Measurements from ENCODE around the gene CTU2.

CTU2 gene

DNA sequence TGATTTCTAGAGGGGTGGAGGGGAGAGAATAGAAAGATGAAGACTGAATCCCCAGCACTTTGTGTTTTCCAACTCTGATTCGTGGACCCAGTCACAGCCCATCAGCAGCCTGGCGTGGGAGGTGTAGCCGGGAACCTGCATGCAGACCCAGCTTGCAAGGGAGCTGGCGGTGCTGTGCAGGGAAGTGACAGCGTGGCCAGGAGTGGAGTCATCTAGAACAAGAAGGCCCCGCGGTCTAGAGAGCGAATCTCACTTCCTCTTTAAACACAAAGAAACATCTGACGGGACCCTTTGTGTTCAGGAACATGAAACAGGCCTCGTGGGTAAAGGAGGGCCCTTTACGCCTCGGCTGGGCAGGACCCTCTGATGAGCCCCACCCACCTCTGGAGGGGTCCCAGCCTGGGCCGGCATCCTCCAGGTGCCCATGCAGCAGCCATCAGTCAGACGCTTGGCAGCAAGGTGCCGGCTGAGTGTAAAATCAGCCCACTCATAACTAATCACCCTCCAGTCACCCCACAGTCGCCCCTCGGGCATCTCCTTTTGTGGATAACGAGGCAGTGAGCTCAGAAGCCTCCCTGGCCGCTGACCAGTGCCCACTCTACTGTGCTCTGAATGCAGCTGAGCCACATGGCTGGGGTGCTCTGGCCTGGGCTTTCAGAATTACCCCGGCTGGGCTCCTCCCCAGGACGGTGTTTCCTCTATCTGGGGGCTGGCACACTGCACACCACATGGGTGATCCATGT lies 24.4 kb upstream of the CTU2 start:
- no peak for DNase-seq

DNA sequence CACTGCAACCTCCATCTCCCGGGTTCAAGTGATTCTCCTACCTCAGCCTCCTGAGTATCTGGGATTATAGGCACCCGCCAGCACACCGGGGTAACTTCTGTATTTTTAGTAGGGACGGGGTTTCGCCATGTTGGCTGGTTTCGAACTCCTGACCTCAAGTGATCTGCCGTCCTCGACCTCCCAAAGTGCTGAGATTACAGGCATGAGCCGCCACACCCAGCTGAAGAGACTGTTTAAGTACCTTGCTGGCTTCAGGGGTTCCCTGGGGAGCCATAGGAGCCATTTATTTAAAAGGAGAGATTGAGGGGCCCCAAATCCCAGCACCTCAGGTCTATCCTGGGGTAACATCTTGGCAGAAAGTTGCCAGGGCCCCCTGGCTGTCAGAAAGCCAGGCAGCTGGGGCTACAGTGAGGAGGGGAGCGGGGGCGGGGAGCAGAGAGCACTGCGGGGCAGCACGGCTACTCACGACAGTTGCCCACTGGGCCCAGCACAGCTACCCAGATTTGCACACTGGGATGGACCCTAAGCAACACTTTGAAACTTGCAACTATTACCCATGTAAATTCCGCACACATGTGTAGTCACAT lies 21.6 kb upstream of the CTU2 start:
- DNase-seq: no peak

DNA sequence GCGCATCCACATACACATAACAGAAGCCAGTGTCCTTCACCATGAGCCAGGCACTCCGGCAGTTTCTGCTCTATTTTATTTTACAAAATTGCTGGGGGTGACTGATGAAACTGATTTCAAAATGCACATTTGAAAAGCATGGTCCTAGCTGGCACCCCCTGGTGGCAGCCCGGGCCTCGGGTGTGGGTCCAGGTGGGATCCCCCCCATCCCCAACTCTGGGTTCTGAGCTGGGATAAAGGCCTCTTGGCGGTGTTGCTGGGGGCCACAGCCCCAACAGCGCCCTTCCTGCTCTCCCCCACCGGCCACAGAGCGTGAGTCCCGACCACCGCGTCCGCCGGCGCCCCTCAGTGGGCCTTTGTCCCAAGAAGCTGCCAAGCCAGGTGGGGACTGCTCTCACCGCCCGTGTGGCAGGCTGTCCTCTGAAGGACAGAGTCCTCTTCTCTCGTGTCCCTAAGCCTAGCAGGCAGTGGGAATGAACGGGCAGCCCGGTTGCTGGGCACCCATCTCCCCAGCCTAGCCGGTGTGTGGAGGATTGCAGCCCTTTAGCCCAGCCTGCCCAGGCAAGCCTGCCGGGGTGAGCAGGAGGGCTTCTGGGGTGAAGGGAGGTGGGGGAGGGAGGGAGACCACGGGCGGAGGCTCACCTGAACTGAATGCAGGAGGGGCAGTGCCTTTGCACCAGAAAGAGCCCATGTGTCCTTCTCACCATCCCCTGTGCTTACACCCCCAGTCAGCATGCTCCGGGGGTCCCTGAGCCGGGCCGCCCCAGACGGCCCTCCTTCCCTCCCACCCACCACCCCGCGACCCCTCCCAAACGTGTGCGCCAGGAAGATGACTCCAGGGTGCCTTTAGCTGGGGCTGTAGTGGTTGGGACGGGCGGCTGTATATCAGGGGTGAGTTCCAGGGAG lies 20.9 kb upstream of the CTU2 start:
- no peak for DNase-seq

- no peak for DNase-seq
Observed at GRCh38 chr16:88686062-88686438, 20.3 kb upstream of the CTU2 start.

GRCh38 chr16:88686439-88687253 lies 19.7 kb upstream of the CTU2 start, which contains the start of gene SNAI3:
Gene SNAI3 (minus strand): TSS chr16:88686507. CDS start chr16:88686406, 101 bp downstream.
- peak; percentile 74 for DNase-seq

- DNase-seq: no peak
Observed at GRCh38 chr16:88687254-88687576, 19.1 kb upstream of the CTU2 start.

- DNase-seq: no peak
Observed at GRCh38 chr16:88687676-88688012, 18.7 kb upstream of the CTU2 start.

GRCh38 chr16:88688013-88688778 lies 18.1 kb upstream of the CTU2 start:
- no peak for DNase-seq

DNA sequence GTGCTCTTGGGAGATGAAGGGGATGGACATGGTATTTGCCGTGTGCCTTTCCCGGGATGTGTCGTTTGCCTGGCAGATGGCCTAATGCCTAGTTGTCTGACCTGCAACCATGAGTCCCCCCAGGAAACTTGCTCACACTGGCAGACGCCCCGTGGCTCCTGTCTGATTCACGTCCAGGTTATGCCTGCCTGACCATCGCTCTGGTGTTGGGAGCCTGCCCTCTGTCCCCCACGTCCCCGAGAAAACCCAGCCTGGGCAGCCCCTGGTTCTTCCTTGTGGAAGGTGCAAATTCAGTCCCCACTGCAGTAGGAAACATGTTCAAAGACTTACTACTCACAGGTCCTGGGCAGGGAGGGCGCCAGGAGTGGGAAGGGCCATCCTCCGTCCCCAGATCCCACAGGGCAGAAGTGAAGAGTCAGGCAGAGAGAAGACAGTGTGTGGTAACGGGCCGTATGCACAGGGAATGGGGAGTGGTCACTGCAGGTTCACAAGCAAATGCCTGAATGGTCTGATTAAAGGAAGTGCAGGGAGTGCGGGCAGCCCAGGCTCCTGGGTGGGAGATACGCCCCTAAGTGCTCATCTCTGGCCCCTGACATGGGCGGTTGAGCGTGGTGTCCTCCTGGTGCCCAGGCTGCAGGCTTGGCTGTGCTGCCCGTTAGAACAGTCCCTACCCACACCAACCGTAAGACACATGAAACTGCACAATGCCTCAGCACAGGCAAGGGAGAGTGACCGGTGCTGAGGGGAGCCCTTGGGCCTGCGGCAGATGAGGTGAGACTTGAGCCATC lies 15.8 kb upstream of the CTU2 start:
- no peak for DNase-seq

DNA sequence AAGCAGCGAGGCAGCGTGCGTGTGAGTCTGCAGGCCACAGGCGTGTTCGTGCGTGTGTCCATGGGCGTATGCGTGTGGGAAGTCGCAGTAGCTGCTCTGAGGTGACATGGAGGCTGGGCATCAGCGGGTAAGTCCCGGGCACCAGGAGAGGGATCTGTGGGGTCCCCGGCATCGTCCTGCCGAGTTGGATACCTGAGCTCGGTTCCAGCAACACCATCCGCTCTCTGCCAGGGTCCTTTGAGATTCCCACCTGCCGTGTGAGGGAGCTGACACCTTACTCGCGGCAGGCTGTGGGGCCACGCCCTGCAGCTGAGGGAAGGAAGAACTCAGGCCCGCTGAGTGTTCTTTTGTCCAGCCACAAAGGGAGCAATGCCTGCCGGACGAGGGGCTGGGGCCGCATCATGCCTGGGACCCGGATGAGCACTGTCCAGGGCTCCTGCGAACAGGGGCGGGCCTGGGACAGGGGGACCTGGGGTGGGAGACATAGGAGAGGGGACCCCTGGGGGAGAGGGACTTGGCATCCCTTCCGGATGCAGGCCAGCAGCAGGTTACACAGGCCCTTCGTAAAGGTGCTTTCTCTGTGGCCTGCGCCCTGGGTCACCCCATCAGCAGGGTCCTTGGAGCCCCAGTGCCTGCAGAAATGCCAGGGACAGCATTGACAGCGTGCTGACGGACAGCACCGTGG lies 15.0 kb upstream of the CTU2 start:
- no peak for DNase-seq

- DNase-seq: no peak
Observed at GRCh38 chr16:88691924-88692560, 14.3 kb upstream of the CTU2 start.

GRCh38 chr16:88692861-88693260 lies 13.4 kb upstream of the CTU2 start:
- DNase-seq: no peak

DNA sequence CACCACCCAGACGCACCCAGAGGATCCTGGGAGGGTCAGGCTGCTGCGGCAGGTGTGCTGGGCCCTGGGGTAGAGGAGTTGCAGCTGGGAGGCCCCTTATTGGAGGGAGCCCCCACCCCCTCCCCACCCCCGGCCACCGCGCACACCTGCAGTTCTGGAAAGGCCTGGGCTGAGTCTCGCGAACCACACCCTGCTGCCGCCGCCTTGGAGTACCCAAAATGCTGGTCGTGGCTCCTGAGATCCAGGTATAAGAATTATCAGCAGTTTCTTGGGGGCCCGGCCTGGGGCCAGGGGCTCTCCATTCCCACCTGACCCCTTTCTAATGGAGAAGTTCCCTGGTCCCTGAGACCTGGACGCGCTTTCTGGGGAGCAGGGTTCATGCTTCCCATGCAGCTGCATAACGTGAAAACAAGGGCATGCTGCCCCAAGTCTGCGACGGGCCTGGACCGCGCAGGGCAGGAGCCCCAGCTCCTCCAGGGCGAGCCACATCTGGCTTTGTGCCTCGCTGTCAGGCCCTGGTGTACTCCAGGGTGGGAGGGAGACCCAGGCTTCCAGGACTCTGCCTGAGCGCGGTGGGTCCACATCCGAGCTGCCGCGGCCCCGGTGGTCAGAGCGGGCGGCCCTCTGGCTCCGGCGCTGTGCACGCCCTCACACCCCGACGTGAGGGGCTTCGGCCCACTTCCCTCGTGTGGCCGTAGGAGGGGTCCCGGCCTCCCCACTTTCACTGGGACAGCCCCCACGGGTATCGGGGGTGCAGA lies 12.7 kb upstream of the CTU2 start:
- no peak for DNase-seq

DNA sequence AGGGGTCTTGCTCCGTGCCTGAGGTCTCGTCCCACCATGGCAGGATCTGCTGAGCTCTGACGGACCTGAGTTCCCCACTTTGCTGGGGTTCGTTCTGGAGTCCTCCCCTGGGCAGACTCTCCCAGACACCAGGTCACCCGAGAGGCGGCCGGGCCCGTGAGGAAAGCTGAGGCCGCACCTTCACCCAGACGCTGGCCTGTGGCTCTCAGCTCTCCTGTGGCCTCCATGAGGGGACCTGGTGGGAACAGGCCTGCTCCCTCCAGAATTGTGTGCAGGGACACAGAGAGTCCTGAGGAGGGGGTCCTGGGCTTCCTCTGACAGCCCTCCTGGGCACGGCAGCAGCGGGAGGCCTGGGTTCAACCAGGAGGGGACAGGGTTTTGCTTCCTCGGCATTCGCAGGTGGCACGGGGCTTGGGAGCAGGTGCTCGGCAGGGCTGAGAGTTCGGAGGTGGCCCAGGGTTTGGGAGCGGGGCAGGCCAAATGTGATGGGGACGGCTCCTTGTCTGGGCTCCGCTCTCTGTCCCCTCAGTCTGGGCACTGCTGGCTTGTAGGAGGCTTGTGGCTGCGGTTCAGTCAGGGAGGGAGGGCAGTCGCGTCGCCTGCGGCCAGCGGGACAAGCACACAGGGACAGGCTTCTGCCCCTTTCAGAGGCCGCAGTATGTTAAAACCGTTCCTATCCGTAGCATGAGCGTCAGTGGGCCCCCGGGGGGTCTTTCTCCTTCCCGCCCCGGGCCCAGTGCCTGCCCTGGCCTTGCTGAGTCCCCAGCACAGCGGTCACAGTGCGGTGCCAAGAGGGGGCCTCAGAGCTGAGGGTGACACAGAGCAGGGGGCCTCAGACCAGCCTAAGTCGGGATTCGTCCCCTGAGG lies 11.8 kb upstream of the CTU2 start:
- DNase-seq: no peak

DNA sequence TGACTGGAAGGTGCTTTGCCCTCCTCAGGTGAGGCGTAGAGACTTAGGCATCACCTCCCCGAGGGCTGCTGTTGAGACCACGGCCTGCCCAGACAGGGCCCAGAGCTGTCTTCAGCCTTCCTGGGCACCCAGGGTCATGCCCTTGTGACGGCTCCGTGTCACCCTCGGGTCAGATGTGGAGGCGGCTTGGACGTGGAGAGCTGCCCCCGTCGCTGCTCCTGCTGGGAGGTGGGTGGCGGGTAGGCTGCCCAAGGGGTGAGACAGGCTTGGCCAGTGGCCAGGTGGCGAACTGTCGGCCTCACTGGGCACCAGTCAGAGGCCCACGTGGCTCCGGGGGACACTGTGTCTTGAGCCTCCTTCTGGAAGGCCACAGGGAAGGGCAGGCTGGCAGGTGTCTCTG lies 11.1 kb upstream of the CTU2 start:
- DNase-seq: no peak

DNA sequence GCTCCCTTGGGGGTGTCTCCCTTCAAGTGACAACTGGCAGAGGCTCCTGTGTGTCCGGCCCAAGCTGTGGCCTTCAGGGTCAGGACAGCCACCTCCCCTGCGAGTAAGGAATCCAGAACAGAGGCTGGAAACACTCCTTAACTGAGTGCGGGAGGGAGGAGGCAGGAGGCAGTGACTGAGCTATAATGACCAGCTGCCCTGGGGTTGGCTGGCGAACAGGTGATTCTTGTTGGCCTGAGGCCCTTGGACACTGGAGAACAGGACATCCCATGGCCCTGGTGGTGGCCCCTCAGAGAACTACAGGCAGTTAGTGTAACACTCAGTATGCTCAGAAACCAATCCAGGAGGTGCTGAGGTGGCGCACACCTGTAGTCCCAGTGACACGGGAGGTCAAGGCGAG lies 10.6 kb upstream of the CTU2 start:
- no peak for DNase-seq

DNA sequence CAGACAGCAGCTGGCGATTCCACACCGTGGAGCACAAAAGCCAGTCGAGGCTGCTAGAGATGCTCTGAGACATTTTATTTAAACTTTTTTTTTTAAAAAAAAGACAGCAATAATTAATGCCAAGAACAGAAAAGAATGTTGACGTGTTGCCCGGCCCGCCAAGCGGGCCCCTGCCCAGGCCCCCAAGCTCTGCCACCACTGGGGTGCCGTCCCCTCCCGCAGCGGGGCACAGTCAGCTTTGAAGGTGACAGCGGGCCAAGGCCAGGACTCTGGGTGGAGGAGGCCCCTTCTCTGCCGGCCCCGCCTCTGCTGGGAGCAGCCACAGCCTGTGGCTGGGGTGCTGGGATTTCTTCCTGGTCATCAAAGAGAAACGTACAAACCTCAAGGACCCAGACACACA lies 9.9 kb upstream of the CTU2 start:
- no peak for DNase-seq

DNA sequence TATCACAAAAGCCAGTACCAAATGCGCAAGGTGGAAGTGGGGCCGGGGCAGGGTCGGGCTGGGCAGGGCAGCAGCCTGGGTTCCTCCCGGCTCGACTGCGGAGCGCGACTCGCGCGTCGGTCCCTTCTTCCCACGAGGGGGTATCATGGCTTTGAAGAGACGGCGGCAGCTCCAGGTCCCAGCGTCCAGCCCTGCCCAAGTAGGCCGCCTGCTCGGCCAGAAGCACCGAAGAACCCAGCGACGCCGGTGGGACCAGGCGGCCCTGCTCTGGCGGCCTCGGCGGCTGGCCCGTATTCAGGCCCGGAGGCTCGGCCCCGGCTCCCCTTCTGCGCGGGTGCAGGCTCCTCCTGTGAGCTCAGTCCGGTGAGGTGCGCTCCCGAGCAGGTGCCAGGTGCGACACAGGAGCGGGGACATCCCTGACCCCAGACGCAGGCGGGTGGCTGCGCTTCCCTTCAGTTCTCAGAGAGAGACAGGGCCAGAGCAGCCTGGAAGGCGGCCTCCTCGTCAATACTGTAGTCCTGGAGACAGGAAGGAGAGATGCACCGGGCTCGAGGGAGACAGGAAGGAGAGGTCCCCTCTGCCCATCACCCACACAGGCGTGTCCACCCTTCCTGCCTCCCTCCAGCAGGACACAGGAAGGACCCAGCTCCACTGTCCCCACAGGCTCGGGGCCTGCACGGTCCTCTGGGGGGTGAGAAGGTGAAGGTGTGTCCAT lies 9.0 kb upstream of the CTU2 start:
- no peak for DNase-seq
